ENCODE data around the gene DKK3.

DKK3 gene

DNA sequence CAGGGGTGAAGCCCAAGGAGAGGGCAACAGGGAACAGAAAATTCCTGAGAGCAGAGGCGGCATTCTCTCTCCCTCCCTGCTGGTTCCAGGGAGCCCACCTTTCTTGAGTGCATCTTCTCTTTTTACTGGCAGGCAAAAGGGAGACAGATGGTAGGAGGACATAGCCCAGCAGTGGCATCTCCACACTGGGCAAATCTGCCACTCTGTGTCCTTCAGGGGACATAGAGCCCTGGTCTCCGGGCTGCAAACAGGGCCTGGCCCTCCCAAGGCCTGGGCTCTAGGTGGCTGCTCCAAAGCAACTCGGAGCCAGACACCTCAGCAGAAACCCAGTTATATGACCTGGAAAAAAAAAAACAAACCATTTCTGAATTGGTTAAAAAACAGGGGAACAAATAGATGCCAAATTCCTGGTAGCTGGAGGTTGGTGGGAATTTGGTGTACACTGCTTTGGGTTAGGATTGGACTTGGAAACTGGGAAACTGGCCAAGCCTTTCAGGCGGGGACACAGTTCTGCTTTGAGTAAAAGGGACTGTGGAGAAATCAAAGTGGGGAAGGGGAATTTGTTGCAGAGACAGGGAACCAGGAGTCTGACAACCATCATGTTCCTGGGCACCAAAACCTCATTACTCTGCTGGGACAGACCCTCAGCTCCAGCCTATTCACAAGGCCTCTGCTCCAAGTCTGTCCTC lies 23.6 kb upstream of the DKK3 start:
- DNase-seq (ENCODE audit: low read depth in 2 of 3, low spot score in 2 of 3): no peak

DNA sequence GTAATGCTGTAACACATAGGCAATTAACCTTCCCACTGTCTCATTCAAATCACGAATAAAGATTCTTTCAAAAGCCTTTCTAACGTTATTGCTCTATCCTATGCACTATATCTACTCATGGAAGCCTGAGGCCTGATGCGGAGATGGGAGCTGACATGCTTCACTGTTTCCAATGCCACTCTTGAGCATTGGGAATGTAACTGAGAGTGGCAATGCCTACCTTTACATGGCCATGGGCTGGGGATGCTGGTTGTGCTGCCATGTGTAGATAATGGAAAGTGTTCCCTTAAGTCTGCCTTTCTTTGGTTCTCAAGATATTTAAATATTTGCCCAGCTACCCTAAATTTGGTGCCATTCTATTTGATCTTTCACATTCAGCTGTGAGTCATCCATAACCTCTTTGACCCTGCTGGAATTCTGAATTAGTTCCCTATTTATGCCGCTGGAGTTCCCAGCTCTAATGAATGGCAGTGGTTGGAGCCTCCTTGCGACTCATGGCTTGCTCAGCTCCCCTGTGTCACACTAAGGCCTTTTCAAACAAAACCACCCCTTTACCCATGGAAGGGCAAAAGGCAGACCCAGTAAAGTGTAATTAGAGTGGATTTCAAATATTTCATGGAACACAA lies 21.4 kb upstream of the DKK3 start:
- no peak for DNase-seq (ENCODE audit: low read depth in 2 of 3, low spot score in 2 of 3)

DNA sequence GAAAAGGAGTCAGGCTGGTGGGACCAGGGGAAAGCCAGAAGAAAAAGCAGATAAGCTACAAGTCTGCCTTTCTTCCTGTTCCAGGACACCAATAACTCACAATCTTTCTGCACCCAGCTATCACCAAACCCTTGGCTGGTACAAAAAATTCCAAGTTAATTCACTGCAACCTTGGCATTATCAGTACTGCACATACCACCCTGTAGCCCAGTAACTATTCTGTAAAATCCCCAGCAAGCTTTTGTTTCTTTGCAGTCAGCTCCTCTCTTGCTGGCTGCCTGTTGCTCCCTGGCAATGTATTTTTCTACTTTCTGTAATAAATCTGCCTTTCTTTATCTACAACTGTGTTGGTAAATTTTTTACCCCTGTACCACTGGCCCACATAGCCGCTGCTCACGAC lies 20.7 kb upstream of the DKK3 start:
- DNase-seq (ENCODE audit: low read depth in 2 of 3, low spot score in 2 of 3): no peak

DNA sequence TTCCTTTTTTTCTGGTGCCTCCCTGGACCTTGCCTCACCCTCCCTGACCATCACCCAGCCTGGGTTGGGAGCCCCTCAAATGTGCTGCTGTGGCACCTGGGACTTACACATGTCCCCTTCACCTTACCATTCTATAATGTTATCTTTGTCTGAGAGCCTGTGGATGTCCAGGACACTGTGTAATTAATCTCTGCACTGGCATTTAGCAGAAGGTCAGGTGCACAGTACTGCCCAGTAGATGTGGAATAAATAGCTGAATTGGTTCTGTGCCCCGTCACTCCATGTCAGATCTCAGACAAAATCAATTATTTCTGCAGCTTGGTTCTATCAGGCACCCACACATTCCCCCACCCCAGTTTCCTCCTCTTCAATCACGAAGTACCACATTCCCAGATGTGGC lies 19.9 kb upstream of the DKK3 start:
- no peak for DNase-seq (ENCODE audit: low read depth in 2 of 3, low spot score in 2 of 3)

DNA sequence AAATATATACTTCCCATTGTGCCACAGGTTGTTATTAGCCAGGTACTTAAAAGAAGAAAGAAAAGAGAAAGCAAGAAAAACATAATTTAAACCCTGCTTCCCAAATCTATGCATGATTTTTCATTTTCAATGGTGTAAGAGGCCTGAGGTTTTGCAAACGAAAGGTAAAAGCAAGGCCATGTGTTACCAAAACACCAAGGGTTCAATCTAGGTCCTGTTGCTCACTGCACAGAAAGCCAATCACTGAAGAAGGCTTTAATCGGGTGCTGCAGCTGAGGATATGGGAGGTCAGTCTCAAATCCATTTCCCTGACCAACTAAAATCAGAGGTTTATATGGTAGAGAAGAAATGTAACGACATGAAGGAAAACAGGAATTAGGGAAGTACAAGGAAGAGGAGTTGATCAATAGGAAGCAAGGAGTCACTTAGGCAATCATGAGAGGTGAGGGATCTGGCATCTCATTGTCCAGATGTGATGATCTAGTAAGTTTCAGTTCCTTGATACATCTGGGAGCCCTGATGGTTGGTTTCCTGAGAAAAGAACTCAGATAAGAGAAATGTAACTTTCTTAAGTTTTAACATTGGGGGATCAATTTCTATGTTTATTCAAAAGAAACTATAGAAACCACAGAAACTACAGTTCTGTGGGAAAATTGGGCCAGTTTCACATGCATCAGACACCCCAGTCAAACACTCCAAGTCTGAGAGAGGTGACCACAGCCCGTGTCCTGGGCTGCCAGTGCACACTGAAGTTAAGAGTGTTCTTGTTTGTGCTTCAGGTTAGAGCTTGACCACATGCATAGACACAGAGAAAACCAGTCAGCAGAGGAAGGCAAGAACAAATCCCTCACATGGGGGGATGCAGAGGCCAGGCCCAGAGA lies 18.1 kb upstream of the DKK3 start:
- no peak for DNase-seq (ENCODE audit: low read depth in 2 of 3, low spot score in 2 of 3)

DNA sequence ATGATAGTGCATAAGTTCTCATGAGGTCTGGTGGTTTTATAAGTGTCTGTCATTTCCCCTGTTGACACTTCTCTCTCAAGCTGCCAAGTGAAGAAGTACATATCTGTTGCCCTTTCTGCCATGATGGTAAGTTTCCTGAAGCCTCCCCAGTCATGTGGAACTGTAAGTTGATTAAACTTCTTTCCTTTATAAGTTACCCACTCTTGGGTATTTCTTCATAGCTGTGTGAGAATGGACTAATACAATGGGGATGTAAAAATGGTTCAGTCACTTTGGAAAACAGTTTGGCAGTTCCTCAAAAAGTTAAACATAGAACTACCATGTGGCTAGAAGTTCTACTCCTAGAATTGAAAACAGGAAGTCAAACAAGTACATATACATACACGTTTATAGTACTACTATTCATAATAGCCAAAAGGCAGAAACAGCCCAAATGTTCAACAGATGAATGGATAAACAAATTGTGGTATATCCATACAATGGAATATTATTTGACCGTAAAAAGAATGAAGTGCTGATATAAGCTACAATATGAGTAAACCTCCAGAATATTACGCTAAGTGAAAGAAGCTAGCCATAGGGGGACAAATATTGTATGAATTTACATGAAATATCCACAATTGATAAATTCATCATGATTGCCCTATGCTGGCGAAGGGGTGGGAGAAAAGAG lies 16.0 kb upstream of the DKK3 start:
- DNase-seq (ENCODE audit: low read depth in 2 of 3, low spot score in 2 of 3): no peak

DNA sequence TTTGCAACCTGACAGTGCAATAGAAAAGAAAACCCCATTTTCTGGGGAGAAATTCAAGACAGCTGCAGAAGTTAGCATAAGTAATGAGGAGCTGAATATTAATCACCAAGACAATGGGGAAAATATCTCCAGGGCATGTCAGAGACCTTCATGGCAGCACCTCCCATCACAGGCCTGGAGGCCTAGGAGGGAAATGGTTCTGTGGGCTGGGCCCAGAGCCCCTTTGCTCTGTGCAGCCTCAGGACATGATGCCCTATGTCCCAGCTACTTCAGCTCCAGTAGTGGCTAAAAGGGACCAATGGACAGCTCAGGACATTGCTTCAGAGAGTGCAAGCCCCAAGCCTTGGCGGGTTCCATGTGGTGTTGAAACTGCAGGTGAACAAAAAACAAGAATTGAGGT lies 14.6 kb upstream of the DKK3 start:
- no peak for DNase-seq (ENCODE audit: low read depth in 2 of 3, low spot score in 2 of 3)

DNA sequence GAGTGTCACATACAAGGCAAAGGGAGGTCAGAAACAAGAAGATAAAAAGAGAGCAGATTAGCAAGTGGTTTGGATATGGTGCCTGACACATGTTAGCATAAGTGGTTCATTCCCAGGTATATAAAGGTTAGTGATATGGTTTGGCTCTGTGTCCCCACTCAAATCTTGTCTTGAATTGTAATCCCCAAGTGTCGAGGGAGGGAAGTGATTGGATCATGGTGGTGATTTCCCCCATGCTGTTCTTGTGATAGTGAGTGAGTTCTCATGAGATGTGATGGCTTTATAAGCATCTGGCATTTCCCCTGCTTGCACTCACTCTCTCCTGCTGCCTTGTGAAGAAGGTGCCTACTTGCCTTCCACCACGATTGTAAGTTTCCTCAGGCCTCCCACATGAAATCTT lies 12.1 kb upstream of the DKK3 start:
- no peak for DNase-seq (ENCODE audit: low read depth in 2 of 3, low spot score in 2 of 3)

DNA sequence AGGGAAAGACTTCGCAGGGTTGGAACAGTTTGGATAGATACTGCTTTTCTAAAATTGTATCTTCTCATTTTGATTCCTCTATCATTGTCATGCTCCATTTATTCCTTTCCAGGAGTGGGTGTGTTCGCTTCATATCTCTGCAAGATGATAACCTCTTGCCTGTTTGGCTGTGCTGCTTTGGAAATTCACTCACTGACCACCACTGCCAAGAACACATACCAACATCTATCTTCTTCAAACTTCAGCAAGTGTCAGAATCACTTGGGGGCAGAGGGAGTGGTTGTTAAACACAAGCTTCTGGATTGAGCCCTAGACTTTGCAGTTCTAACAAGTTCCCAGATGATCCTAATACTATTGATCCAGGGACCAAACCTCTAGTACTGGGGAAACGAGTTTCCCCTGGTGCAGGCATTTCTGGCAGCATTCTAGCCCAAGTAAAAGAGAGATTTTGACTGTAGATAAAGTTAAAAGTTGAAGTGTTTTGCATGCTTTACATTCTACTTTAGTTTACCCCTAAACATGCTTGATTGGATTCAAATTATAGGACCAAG lies 11.5 kb upstream of the DKK3 start:
- DNase-seq (ENCODE audit: low read depth in 2 of 3, low spot score in 2 of 3): no peak

DNA sequence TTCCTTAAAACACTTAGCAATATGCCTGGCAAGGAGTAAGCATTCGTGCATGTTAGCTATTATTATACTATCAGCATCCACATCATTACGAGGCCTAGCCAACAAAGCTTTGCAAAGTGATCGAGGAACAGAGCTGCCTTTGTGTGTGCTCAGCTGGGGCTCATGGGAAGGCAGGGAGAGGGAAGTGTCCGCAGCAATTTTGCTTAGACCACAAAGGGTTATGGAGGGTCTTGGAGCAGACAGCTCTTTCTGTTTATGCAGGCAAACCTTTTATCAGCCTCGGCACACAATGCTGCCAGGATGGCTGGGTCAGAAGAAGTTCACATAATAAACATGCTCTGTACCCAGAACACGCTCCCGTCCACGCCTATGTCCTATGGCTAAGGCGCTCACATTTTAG lies 10.9 kb upstream of the DKK3 start:
- no peak for DNase-seq (ENCODE audit: low read depth in 2 of 3, low spot score in 2 of 3)

DNA sequence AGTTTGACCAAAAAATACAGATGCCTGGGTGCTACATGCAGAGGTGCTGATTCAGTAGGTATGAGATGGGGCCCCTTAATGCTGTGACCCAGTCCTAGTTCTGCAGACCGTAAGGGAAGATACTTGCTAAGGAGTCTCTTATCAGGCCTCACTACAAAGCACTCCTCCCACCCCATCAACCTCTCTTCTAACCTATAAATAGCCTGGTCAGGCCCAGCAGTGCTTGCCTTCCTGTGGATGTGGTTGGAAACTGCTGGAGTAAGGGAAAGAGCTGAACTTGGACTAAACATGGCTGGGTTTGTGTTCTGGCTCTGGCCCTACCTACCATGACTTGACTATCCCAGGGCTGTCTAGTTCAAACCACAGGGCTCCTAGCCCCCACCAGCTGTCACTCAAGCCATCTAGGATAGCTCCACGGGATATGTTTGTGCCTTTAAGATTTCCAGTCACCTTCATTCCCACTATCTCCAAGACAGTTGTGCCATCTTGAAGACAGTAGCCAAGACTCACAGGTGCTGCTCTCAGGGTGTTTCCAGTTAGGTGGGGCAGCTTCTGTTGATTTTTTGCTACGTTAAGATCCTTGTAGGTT lies 9.5 kb upstream of the DKK3 start:
- no peak for DNase-seq (ENCODE audit: low read depth in 2 of 3, low spot score in 2 of 3)

DNA sequence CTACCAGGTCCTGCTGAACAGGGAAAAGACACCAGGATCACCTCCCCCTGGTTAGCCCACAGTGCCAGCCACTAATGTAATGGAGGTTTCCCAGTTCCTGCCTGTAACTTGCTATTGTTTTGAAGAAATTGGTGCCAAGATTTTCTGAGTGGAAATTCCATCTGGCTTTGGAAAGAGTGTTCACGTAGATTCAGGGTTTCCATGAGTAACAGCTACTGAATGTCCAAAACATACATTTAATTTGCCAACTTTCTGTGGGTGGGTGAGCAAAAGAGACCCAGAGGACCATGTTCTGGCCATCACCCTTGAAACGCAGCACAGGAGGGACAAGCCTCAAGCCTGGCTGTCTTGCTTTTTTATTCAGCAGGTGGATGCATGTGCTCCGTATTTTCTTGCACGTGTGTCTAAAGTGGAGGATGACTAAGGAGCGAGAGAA lies 8.8 kb upstream of the DKK3 start:
- DNase-seq (ENCODE audit: low read depth in 2 of 3, low spot score in 2 of 3): no peak

DNA sequence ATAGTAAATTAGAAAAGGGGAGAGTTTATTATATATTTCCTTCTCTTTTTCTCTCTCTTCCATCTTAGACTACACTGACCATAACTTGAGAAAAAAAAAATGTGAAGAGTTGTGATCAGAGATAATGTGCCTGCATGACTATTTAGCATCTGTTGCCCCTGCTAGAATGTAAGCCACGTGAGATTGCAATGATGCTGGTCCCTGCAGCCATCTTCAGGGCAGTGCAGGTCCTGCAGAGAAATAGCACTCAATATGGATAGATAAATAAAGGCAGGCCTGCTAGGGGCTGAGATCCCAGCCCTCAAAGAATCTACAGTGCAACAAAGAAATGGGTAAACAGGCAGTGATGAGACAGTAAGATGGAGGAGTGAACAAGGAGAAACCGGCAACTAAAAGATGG lies 7.8 kb upstream of the DKK3 start:
- DNase-seq (ENCODE audit: low read depth in 2 of 3, low spot score in 2 of 3): no peak

DNA sequence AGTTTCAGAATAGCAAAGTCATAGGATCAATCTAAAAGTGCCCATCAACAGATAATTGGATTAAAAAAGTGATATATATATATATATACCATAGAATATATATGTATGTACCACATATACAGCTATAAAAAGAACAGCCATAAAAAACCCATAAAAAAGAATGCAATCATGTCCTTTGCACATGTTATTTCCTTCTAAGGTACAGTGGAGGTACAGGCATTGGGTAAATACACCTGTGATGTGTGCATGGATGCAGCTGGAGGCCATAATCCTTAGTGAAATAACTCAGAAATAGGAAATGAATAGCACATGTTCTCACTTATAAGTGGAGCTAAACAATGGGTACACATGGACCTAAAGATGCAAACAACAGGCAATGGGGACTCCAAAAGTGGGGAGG lies 7.1 kb upstream of the DKK3 start:
- no peak for DNase-seq (ENCODE audit: low read depth in 2 of 3, low spot score in 2 of 3)

DNA sequence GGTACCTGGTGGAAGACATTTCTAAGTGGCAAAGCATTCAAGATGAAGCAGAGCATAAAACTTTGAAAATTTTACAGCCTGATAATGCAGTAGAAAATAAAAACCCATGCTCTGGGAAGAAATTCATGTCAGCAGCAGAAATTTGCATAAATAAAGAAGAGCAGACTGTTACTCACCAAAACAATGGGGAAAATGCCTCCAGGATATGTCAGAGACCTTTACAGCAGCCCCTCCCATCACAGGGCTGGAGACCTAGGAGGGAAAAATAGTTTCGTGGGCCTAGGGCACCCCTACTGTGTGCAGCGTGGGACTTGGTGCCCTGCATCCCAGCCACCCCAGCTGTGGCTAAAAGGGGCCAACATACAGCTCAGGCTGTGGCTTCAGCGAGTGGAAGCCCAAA lies 5.4 kb upstream of the DKK3 start:
- no peak for DNase-seq (ENCODE audit: low read depth in 2 of 3, low spot score in 2 of 3)

DNA sequence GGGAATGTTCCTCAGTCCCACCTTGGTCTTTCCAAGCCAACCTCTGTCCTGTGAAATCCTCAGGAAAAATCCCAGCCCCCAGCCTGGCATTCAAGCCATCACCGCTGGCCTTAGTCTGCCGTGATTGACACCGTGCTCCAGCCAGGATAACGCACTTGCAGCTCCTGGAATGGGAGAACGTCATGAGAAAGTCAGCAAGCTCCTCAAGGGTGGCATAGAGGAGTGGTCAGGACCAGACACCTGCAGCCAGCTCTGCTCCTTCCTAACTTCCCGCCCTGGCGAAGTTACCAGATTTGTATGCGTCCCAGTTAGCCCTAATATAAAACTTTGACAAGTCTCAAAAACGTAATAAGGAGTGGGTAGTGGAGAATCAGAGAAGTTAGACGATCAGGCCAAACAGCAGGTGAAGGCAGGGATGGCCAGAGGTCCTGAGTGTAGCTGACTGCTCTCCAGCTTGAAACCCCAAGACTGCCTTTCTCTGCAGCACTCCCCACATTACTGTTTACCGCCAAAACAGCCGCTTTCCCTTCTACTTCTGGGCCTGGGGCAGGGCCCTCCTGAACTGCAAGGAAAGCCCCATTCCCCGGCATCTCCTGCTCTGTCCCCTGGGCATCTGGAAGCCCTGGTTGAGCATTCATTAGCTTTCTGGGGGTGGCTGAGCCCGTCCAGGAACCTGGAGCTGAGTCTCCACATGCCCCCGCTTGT lies 1.3 kb upstream of the DKK3 start:
- DNase-seq (ENCODE audit: low read depth in 2 of 3, low spot score in 2 of 3): no peak

DNA sequence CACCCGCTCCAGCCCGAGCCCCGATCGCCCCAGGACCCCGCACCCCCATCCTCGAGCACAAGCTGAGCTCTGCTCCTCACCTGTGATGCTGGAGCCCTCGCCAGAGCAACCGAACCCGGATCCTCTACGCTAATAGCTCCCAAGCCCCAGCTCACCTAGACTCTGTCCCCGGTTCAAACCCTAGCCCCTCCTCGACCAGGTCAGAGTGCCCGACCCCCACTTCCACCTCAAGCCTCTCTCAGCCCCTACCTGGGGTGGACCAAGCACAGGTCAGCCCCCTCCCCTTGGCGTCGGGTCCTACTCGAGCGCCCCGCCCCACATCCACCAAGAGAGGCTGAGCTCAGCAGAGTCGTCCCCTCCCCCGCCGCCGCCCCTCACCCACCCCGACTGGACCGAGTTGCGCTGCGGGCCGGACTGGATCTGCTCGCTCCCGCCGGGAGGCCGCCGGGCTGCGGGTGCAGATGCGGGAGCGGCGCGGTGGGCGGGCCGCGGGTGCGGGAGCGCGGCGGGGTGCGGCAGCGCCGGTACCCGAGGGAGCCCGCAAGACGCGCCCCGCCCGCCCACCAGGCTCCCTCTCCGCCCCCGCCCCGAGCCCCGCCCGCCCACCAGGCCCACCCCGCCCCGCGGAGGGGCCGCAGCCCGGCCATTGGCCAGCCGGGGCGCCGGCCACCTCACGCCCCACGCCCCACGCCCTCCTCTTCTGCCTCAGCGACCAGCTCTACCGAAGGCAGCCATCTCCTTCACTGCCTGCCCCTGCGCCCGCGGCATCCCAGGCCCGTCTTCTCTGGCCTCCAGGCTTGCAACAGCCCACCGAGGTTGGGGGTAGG lies 577 bp upstream of the DKK3 start:
- no peak for DNase-seq (ENCODE audit: low read depth in 2 of 3, low spot score in 2 of 3)

DNA sequence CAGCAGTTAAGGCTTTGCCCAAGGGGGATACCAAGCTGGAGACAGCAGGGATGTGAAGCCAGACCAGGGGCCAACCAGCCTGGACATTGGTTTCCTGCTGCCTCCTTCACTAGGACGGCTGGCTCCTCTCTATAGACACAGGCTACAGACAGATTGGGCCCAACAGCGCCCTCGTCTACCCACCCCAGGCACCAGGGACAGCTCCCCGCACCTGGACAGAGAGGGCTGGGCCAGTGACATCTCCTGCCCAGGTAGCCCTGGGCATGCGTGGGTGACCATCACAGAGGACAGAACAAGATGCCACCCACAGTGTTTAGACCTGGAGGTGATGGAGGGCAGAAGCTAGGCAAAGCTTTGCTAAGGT lies 1.2 kb downstream of the DKK3 start:
- no peak for DNase-seq (ENCODE audit: low read depth in 2 of 3, low spot score in 2 of 3)

DNA sequence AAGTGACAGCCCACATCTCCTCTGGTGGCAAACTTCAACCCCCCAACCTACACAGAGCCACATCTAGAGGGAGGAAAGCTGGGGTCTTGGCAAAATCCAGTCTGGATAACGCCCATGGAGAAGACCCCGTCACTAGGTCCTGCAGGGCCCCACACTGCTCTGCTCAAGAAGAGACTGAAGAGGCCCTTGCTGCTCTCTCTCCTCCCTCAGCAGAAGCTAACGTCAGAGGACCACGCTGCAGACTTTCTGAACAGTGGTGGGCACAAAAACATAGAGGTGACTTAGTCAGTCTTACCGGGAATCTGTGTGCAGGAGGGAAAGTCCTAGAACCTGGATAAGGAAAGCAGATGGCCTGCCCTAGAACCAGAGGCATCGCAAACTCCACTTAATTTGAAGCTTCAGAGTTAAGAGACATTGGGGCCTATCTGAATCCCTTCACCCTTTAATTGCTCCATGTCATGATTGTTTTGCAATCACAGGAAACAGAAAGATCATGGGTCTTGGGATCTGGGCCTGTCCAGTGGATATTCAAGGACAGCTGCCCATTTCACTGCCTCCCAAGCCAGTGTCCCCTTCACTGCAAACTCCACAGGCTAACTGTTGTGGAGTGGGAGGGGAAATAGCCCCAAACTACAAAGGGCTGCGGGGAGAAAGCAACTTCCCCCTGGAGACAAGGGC lies 1.7 kb downstream of the DKK3 start:
- no peak for DNase-seq (ENCODE audit: low read depth in 2 of 3, low spot score in 2 of 3)
